Astrocyte of the hippocampus (primary cell): Measurements from ENCODE around the gene TIFAB.

Experiments used
- DNase-seq: peaks from one replicate; pipeline ENCODE4 v3.0.0; 2011; ENCODE audit warnings: low read depth, low spot score

TIFAB gene

GRCh38 chr5:135426102-135427082, 25.8 kb downstream of the TIFAB start:
- DNase-seq = peak; percentile 63

- no peak for DNase-seq
These were observed 26.5 kb downstream of the TIFAB start for GRCh38 chr5:135425641-135426040.

- DNase-seq = no peak
These were observed 28.3 kb downstream of the TIFAB start for GRCh38 chr5:135423846-135424168.

GRCh38 chr5:135423146-135423845, 28.9 kb downstream of the TIFAB start:
- DNase-seq = no peak

GRCh38 chr5:135422419-135422818, 29.7 kb downstream of the TIFAB start:
- no peak for DNase-seq

GRCh38 chr5:135417083-135417482, 35.1 kb downstream of the TIFAB start:
- no peak for DNase-seq

- no peak for DNase-seq
These were observed 47.1 kb downstream of the TIFAB start for GRCh38 chr5:135405082-135405481.

GRCh38 chr5:135402031-135402430, 50.1 kb downstream of the TIFAB start:
- DNase-seq = no peak

GRCh38 chr5:135400866-135401265, 51.3 kb downstream of the TIFAB start:
- DNase-seq = no peak

GRCh38 chr5:135399794-135400542, 52.2 kb downstream of the TIFAB start:
- no peak for DNase-seq

- peak; percentile 95 for DNase-seq
These were observed 53.0 kb downstream of the TIFAB start, which contains the start of gene MACROH2A1 for GRCh38 chr5:135398855-135399793. Gene MACROH2A1 (minus strand): TSS chr5:135399231. CDS start chr5:135389093, 10,138 bp downstream.

GRCh38 chr5:135398160-135398854, 53.8 kb downstream of the TIFAB start:
- peak; percentile 63 for DNase-seq
